Measurements from ENCODE around the gene UNC5CL.
"Not testable (repeated sequence)": the region's sequence is repeated elsewhere in the genome, so short reads cannot be mapped to it uniquely, and the experiment has no call there.

The UNC5CL gene

DNA sequence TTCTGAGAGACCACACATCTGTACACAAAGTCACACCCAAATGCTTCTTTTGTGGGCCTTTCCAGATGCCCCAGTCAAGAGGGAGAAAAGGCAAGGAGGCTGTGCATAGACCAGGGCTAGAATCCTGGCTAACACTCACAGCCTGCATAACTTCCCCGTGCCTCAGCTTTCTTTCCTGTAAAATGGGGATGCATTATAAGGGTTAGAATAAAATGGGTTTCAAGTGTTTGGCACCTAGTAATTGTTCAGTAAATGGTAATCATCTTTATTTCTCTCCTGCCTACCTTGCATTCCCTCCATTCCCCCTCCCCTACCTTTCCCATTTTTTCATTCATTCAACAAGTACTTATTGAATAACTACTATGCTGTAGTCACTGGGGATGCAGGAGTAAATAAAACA, 29.4 kb downstream of the UNC5CL start:
- DNase-seq (ENCODE audit: low read depth) = no peak
- no peak overlapping the region for H3K4me3 ChIP-seq (ENCODE audit: low read depth, low read length)
- TF ChIP-seq, protein P1, sequence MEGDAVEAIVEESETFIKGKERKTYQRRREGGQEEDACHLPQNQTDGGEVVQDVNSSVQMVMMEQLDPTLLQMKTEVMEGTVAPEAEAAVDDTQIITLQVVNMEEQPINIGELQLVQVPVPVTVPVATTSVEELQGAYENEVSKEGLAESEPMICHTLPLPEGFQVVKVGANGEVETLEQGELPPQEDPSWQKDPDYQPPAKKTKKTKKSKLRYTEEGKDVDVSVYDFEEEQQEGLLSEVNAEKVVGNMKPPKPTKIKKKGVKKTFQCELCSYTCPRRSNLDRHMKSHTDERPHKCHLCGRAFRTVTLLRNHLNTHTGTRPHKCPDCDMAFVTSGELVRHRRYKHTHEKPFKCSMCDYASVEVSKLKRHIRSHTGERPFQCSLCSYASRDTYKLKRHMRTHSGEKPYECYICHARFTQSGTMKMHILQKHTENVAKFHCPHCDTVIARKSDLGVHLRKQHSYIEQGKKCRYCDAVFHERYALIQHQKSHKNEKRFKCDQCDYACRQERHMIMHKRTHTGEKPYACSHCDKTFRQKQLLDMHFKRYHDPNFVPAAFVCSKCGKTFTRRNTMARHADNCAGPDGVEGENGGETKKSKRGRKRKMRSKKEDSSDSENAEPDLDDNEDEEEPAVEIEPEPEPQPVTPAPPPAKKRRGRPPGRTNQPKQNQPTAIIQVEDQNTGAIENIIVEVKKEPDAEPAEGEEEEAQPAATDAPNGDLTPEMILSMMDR (IDR thresholded peaks at IDR 0.05; ENCODE audit: low read depth, low read length, missing control alignments) = no peak

GRCh38 chr6:41008011-41008410, 31.0 kb downstream of the UNC5CL start:
- TF ChIP-seq, protein P1 (IDR thresholded peaks at IDR 0.05; ENCODE audit: low read depth, low read length, missing control alignments) = no peak
- no peak for DNase-seq (ENCODE audit: low read depth)
- H3K4me3 ChIP-seq (ENCODE audit: low read depth, low read length) = no peak overlapping the region

DNA sequence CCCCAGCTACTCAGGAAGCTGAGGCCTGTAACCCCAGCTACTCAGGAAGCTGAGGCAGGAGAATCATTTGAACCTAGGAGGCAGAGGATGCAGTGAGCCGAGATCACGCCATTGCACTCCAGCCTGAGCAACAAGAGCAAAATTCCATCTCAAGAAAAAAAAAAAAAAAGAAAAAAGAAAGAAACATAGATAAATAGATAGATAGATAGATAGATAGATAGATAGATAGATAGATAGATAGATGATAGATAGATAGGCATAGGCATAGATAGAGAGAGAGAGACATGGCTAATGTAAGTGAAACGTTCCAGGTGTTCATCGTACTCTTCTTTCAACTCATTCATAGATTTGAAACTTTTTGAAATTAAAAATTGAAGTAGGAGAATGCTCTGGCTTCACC, 32.0 kb downstream of the UNC5CL start:
- DNase-seq (ENCODE audit: low read depth); H3K4me3 ChIP-seq (ENCODE audit: low read depth, low read length): not testable (repeated sequence)

GRCh38 chr6:41006217-41006616, 32.8 kb downstream of the UNC5CL start:
- DNase-seq (ENCODE audit: low read depth) = peak; percentile 21
- TF ChIP-seq, protein P1 (IDR thresholded peaks at IDR 0.05; ENCODE audit: low read depth, low read length, missing control alignments) = peak; percentile 65
- H3K4me3 ChIP-seq (ENCODE audit: low read depth, low read length) = not testable (repeated sequence)

DNA sequence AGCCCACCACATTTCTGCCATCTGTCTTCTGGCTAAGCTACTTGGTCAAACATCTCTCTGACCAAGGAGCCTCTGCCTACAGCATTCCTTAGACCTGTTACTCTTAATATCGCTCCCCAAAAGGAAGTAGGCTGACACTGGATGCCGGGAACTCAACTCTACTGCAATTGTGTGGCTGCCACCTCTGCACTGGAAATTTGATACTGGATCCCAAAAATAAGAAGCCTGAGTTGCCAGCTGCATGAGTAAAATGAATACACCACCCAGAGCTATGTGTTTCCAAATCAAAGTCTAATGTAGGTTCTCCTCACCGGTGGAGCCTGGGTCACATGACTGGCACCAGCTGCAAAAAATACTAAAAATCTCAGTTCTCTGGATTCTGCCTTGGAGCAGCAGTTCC, 36.9 kb downstream of the UNC5CL start:
- DNase-seq (ENCODE audit: low read depth) = no peak
- no peak overlapping the region for H3K4me3 ChIP-seq (ENCODE audit: low read depth, low read length)
- TF ChIP-seq, protein P1 (IDR thresholded peaks at IDR 0.05; ENCODE audit: low read depth, low read length, missing control alignments) = no peak

- TF ChIP-seq, protein P1 (IDR thresholded peaks at IDR 0.05; ENCODE audit: low read depth, low read length, missing control alignments) = no peak
- no peak for DNase-seq (ENCODE audit: low read depth)
- H3K4me3 ChIP-seq (ENCODE audit: low read depth, low read length) = no peak overlapping the region
Observed at GRCh38 chr6:41000248-41000647, 38.8 kb downstream of the UNC5CL start.

- peak; percentile 8 for DNase-seq (ENCODE audit: low read depth)
- TF ChIP-seq, protein P1 (IDR thresholded peaks at IDR 0.05; ENCODE audit: low read depth, low read length, missing control alignments) = peak; percentile 69
- no peak overlapping the region for H3K4me3 ChIP-seq (ENCODE audit: low read depth, low read length)
Observed at GRCh38 chr6:40999569-40999968, 39.5 kb downstream of the UNC5CL start.

DNA sequence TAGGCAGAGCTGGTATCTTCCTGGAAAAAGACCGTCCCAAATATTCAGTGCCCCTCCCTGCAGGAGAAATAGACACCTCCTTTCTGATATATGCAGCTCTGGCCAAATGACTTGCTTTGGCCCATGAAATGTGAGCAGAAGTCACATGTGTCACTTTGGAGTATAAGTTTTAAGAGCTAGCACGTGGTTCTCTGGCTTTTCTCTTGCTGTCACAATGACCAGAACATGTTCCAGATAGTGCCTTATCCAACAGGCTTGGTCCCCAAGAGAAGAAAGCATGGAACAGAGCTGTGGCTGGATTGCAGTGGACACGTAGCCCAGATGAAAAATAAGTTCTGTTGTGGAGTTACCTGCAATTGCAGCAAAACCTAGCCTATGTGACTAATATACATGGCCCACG, 40.4 kb downstream of the UNC5CL start:
- no peak overlapping the region for H3K4me3 ChIP-seq (ENCODE audit: low read depth, low read length)
- TF ChIP-seq, protein P1 (IDR thresholded peaks at IDR 0.05; ENCODE audit: low read depth, low read length, missing control alignments) = no peak
- no peak for DNase-seq (ENCODE audit: low read depth)

Data from GM12864 (cell line).